Neural cell (in vitro differentiated cells): ENCODE results near the gene SCGB1D2. TPM values are rescaled to one million over a fixed set of nuclear protein-coding genes. Genes with fewer than 3 reads are reported as not detected.
"Not testable (repeated sequence)": the region's sequence is repeated elsewhere in the genome, so short reads cannot be mapped to it uniquely, and the experiment has no call there.

Experiments used
- H2AFZ ChIP-seq: fragments of 200-600, 300-800 bp; sonication (generic), shearing (Covaris generic); 2 replicates; pipeline ENCODE4 v1.6.0; 2014; ENCODE audit warnings: low read depth, mild to moderate bottlenecking, antibody characterized with exemption, low read length, moderate library complexity
- H3F3A ChIP-seq: fragments of 200-600 bp; shearing (Covaris generic); 2 replicates; pipeline ENCODE4 v1.6.1; 2016; ENCODE audit warnings: mild to moderate bottlenecking, moderate library complexity, mixed read lengths, antibody characterized with exemption, low read length; ENCODE audit not compliant: insufficient read depth, poor library complexity, severe bottlenecking
- H3K27ac ChIP-seq: fragments of 200-600, 300-800 bp; sonication (generic), shearing (Covaris generic); 2 replicates; pipeline ENCODE4 v1.5.1; 2014; ENCODE audit warnings: mild to moderate bottlenecking, low read length, moderate library complexity
- H3K27me3 ChIP-seq: fragments of 300-800, 200-600 bp; sonication (generic), shearing (Covaris generic); 2 replicates; pipeline ENCODE4 v1.6.0; 2014; ENCODE audit warnings: mild to moderate bottlenecking, low read depth, low read length, moderate library complexity; ENCODE audit not compliant: insufficient read depth
- H3K36me3 ChIP-seq: fragments of 300-800, 200-600 bp; sonication (generic), shearing (Covaris generic); 2 replicates; pipeline ENCODE4 v1.5.1; 2014; ENCODE audit warnings: mild to moderate bottlenecking, antibody characterized with exemption, low read length, moderate library complexity; ENCODE audit not compliant: insufficient read depth
- H3K4me2 ChIP-seq: fragments of 300-800, 200-600 bp; sonication (generic), shearing (Covaris generic); 2 replicates; pipeline ENCODE4 v1.6.0; 2014; ENCODE audit warnings: mild to moderate bottlenecking, low read length
- H3K4me3 ChIP-seq: fragments of 300-800, 200-600 bp; sonication (generic), shearing (Covaris generic); 2 replicates; pipeline ENCODE4 v1.5.1; 2014; ENCODE audit warnings: mild to moderate bottlenecking, low read length, moderate library complexity
- H3K79me2 ChIP-seq: fragments of 200-600 bp; shearing (Covaris generic); replicated peaks from 2 replicates; pipeline ENCODE4 v1.6.0; 2014; ENCODE audit warnings: mild to moderate bottlenecking, low read length, moderate library complexity; ENCODE audit not compliant: insufficient read depth
- H3K9ac ChIP-seq: fragments of 300-800, 200-600 bp; sonication (generic), shearing (Covaris generic); 2 replicates; pipeline ENCODE4 v1.6.1; 2016; ENCODE audit warnings: mild to moderate bottlenecking, low read length, mixed read lengths
- H3K9me2 ChIP-seq: fragments of 200-600 bp; shearing (Covaris generic); 2 replicates; pipeline ENCODE4 v1.6.1; 2016; ENCODE audit warnings: mild to moderate bottlenecking, low read length, mixed read lengths; ENCODE audit not compliant: insufficient read depth
- H3K9me3 ChIP-seq: fragments of 200-600, 300-800 bp; sonication (generic), shearing (Covaris generic); 2 replicates; pipeline ENCODE4 v1.6.1; 2016; ENCODE audit warnings: mild to moderate bottlenecking, mixed run types, low read length, moderate library complexity, mixed read lengths
- H4K20me1 ChIP-seq: fragments of 200-600 bp; shearing (Covaris generic); 2 replicates; pipeline ENCODE4 v1.6.1; 2016; ENCODE audit warnings: mild to moderate bottlenecking, mixed run types; ENCODE audit not compliant: insufficient read depth
- CTCF ChIP-seq: fragments of 450-650 bp; IDR thresholded peaks from 2 replicates; pipeline ENCODE4 v1.5.1; 2014; ENCODE audit warnings: antibody characterized with exemption, mild to moderate bottlenecking, moderate library complexity; ENCODE audit not compliant: poor library complexity, severe bottlenecking
- EP300 ChIP-seq: fragments of 450-650 bp; conservative IDR thresholded peaks from 2 replicates; pipeline ENCODE4 v1.6.1; 2014; ENCODE audit warnings: antibody characterized with exemption, mild to moderate bottlenecking, moderate library complexity; ENCODE audit not compliant: poor library complexity, severe bottlenecking
- EZH2 ChIP-seq: fragments of 200-600, 300-800 bp; shearing (Covaris generic), sonication (generic); IDR thresholded peaks from 2 replicates; pipeline ENCODE4 v1.6.1; 2014; ENCODE audit warnings: antibody characterized with exemption, low read length, borderline replicate concordance, mild to moderate bottlenecking; ENCODE audit not compliant: insufficient read depth, poor library complexity, severe bottlenecking
- MXI1 ChIP-seq: fragments of 450-650 bp; conservative IDR thresholded peaks from 2 replicates; pipeline ENCODE4 v1.6.1; 2014; ENCODE audit warnings: antibody characterized with exemption, mild to moderate bottlenecking; ENCODE audit not compliant: poor library complexity, severe bottlenecking
- POLR2AphosphoS5 ChIP-seq: IDR thresholded peaks from 2 replicates; pipeline ENCODE4 v1.6.1; 2012
- RAD21 ChIP-seq: fragments of 450-650 bp; conservative IDR thresholded peaks from 2 replicates; pipeline ENCODE4 v1.6.1; 2014; ENCODE audit warnings: antibody characterized with exemption, mild to moderate bottlenecking, moderate library complexity
- REST ChIP-seq: IDR thresholded peaks from 2 replicates; pipeline ENCODE4 v1.6.1; 2012; ENCODE audit warnings: borderline replicate concordance
- SMC3 ChIP-seq: fragments of 450-650 bp; conservative IDR thresholded peaks from 2 replicates; pipeline ENCODE4 v1.6.1; 2014; ENCODE audit warnings: antibody characterized with exemption, mild to moderate bottlenecking, moderate library complexity; ENCODE audit not compliant: poor library complexity
- TAF1 ChIP-seq: IDR thresholded peaks from 2 replicates; pipeline ENCODE4 v1.6.1; 2012; ENCODE audit warnings: low read depth
- polyA plus RNA-seq: library from polyadenylated mRNA; depleted of rRNA; stranded (reverse); fragments of >200 nt; gene quantifications from 2 replicates; pipeline ENCODE4 v1.2.3, GENCODE V29; 2014

SCGB1D2 gene
- polyA plus RNA-seq, 1 donor from 2014 or later: not detected

- Histone ChIP-seq H3K27ac (no peak overlapping the region), H3K9me2 (no peaks in the 10 kb centered on the region), H3K79me2 (no peaks in the 10 kb centered on the region), H4K20me1 (no peaks in the 10 kb centered on the region), H3K9me3 (no peaks in the 10 kb centered on the region), H3K36me3 (no peaks in the 10 kb centered on the region), H3F3A (no peaks in the 10 kb centered on the region), H3K27me3 (no peaks in the 10 kb centered on the region), H2AFZ (no peak overlapping the region), H3K4me3 (no peak overlapping the region), H3K4me2 (no peak overlapping the region), H3K9ac (no peak overlapping the region)
- no peak for TF ChIP-seq POLR2AphosphoS5
- TF ChIP-seq REST: no peak
- TF ChIP-seq RAD21: no peak
- TF ChIP-seq SMC3: no peak
- no peak for TF ChIP-seq EP300
- no peak for TF ChIP-seq CTCF
- no peak for TF ChIP-seq TAF1
- no peak for TF ChIP-seq EZH2
- no peak for TF ChIP-seq MXI1
Observed at GRCh38 chr11:62205441-62205840, 36.6 kb upstream of the SCGB1D2 start.

- not testable (repeated sequence) for H2AFZ ChIP-seq, H3K27ac ChIP-seq, H3K9me3 ChIP-seq, H3K9me2 ChIP-seq, H3K79me2 ChIP-seq, H3F3A ChIP-seq, H3K4me3 ChIP-seq, H3K27me3 ChIP-seq, H3K36me3 ChIP-seq, H4K20me1 ChIP-seq, H3K9ac ChIP-seq, H3K4me2 ChIP-seq
Observed at GRCh38 chr11:62206276-62207066, 35.6 kb upstream of the SCGB1D2 start.

GRCh38 chr11:62208785-62209144 is 33.3 kb upstream of the SCGB1D2 start:
- TF ChIP-seq MXI1 (no peak), TAF1 (no peak), EP300 (no peak), REST (no peak), POLR2AphosphoS5 (no peak), EZH2 (no peak), RAD21 (no peak), SMC3 (no peak), CTCF (no peak)
- H3K27ac ChIP-seq: no peak overlapping the region
- H2AFZ ChIP-seq: no peak overlapping the region
- no peaks in the 10 kb centered on the region for H3K9me3 ChIP-seq
- H3K4me2 ChIP-seq: no peak overlapping the region
- no peak overlapping the region for H3K4me3 ChIP-seq
- no peaks in the 10 kb centered on the region for H3K36me3 ChIP-seq
- H3K79me2 ChIP-seq: no peaks in the 10 kb centered on the region
- no peaks in the 10 kb centered on the region for H4K20me1 ChIP-seq
- H3F3A ChIP-seq: no peaks in the 10 kb centered on the region
- H3K27me3 ChIP-seq: no peaks in the 10 kb centered on the region
- no peak overlapping the region for H3K9ac ChIP-seq
- no peaks in the 10 kb centered on the region for H3K9me2 ChIP-seq
